Measurements from ENCODE around the gene PTPRT. TPM values are rescaled to one million over a fixed set of nuclear protein-coding genes. Genes with fewer than 3 reads are reported as not detected.

Gene PTPRT
- total and polyA plus RNA-seq, 5 donors = 0.06 to 0.40 (median 0.20) TPM

DNA sequence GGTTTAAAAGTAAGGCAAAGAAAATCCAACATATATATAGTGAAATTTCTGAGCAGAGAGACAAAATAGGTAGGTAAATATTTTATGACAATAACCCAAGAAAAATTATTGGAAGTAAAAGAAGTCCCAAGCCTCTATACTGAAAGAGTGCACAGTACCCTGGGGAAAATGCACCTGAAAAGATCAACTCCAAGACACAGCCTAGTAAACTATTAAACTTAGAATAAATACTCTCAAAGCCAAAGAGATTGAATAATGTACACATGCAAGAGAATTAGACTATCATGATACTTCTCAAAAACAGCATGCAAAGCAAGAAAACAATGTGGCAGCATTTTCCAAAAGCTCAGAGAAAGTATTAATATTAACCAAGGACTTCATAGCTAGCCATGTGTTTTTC, 894.7 kb downstream of the PTPRT start:
- Histone ChIP-seq H3K27me3 (ENCODE audit: control insufficient read depth, insufficient read depth) (no peaks in the 10 kb centered on the region), H3K4me3 (ENCODE audit: low read length) (no peak overlapping the region), H3K27ac (ENCODE audit: low read length) (no peak overlapping the region), H3K9me3 (ENCODE audit: control insufficient read depth, low read length) (no peaks in the 10 kb centered on the region), H3K4me1 (ENCODE audit: control insufficient read depth, insufficient read depth, low read length) (no peaks in the 10 kb centered on the region)
- ATAC-seq (no peak), DNase-seq (no peak)
- intact Hi-C loops (cut with DNase I) = no loop called here

DNA sequence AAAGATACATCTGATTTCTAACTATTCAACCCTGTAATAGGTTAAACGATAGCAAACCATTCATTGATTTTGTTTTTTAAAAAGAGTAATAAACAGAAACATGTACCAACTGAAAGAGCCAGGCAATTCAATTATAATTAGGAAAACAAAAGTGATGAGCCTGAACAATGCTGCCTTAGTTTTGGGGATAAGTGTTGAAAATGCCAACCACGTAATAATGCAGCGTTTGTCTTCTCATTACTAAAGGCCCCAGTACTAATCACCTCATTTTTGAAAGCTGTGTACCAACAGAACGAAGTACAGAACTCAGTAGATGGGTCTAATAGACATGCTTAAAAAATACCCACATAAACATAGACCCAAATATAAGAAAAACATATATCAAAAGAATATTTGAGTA, 907.9 kb downstream of the PTPRT start:
- Histone ChIP-seq H3K4me1 (ENCODE audit: control insufficient read depth, insufficient read depth, low read length) (no peaks in the 10 kb centered on the region), H3K27me3 (ENCODE audit: control insufficient read depth, insufficient read depth) (no peaks in the 10 kb centered on the region), H3K4me3 (ENCODE audit: low read length) (no peak overlapping the region), H3K27ac (ENCODE audit: low read length) (no peak overlapping the region), H3K9me3 (ENCODE audit: control insufficient read depth, low read length) (no peaks in the 10 kb centered on the region)
- 82% methylated on average over 4 of the region's 4 CpGs for WGBS
- DNase-seq (no peak), ATAC-seq (no peak)
- intact Hi-C loops (cut with DNase I) = no loop called here

DNA sequence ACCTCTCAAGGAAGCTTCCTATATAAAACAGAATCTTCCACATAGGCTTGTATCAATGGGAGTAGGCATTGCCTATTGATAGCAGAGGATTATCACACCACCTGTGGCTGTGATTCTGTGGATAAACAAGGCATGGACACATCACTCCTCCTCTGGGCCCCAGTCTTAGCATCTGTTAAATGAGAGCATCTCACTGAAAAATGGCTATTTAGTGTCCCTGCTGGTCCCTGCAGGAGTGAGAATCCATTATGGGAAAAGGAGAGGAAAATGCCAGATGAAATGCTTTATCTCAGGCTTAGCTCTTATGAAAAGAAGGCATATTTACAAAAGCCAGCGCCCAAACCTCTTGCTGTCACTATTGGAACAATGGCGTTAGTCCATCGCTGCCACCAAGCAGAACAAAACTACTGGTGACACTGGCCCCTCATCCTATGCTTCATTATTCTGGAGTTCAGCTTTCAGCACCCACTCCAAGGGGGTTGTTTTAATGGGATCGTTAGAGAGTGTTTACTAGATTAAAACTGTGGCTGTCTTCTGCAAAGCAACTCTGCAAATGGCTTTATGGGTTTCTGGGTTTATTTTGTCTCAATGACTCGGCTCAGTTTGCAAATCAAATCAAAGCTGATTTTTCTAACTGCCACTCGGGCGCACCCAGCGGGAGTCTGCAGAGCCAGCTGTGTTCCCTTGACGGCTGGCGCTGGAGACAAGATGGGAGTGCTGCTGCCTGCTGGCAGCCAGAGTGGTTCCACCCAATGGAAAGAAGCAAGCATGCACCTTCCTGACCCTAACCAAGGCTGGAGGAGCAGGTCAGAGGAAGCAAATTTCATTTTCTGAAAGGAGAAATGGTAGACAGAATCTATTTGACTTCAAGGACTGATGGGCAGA, 912.7 kb downstream of the PTPRT start:
- no peaks in the 10 kb centered on the region for H3K9me3 ChIP-seq (ENCODE audit: control insufficient read depth, low read length)
- H3K27me3 ChIP-seq (ENCODE audit: control insufficient read depth, insufficient read depth) = no peaks in the 10 kb centered on the region
- WGBS = 61% methylated on average over 10 of the region's 10 CpGs
- intact Hi-C loops (cut with DNase I) = no loop called here
- ATAC-seq (no peak), DNase-seq (no peak)
- no peak overlapping the region for H3K27ac ChIP-seq (ENCODE audit: low read length)
- H3K4me1 ChIP-seq (ENCODE audit: control insufficient read depth, insufficient read depth, low read length) = no peaks in the 10 kb centered on the region
- no peak overlapping the region for H3K4me3 ChIP-seq (ENCODE audit: low read length)

- ATAC-seq (no peak), DNase-seq (no peak)
- intact Hi-C loops (cut with DNase I) = no loop called here
- no peaks in the 10 kb centered on the region for H3K27me3 ChIP-seq (ENCODE audit: control insufficient read depth, insufficient read depth)
- 62% methylated on average over 2 of the region's 2 CpGs for WGBS
- H3K4me1 ChIP-seq (ENCODE audit: control insufficient read depth, insufficient read depth, low read length) = no peaks in the 10 kb centered on the region
- no peak overlapping the region for H3K4me3 ChIP-seq (ENCODE audit: low read length)
- no peak overlapping the region for H3K27ac ChIP-seq (ENCODE audit: low read length)
- H3K9me3 ChIP-seq (ENCODE audit: control insufficient read depth, low read length) = no peaks in the 10 kb centered on the region
Measured at GRCh38 chr20:42274986-42275385, 914.7 kb downstream of the PTPRT start.

- H3K27me3 ChIP-seq (ENCODE audit: control insufficient read depth, insufficient read depth) = no peaks in the 10 kb centered on the region
- DNase-seq = no peak
- H3K4me3 ChIP-seq (ENCODE audit: low read length) = no peak overlapping the region
- no peak overlapping the region for H3K27ac ChIP-seq (ENCODE audit: low read length)
- no peaks in the 10 kb centered on the region for H3K9me3 ChIP-seq (ENCODE audit: control insufficient read depth, low read length)
- H3K4me1 ChIP-seq (ENCODE audit: control insufficient read depth, insufficient read depth, low read length) = no peaks in the 10 kb centered on the region
- no peak for ATAC-seq
- WGBS = 92% methylated on average over 6 of the region's 6 CpGs
- intact Hi-C loops (cut with DNase I) = no loop called here
Measured at GRCh38 chr20:42272516-42272915, 917.2 kb downstream of the PTPRT start.

GRCh38 chr20:42270539-42270938, 919.2 kb downstream of the PTPRT start:
- intact Hi-C loops (cut with DNase I) = no loop called here

GRCh38 chr20:42267793-42268384, 921.8 kb downstream of the PTPRT start:
- intact Hi-C loops (cut with DNase I) = no loop called here
- WGBS = 77% methylated on average over 4 of the region's 4 CpGs
- no peak for DNase-seq
- Histone ChIP-seq H3K27me3 (ENCODE audit: control insufficient read depth, insufficient read depth) (no peaks in the 10 kb centered on the region), H3K27ac (ENCODE audit: low read length) (no peak overlapping the region), H3K4me3 (ENCODE audit: low read length) (no peak overlapping the region), H3K4me1 (ENCODE audit: control insufficient read depth, insufficient read depth, low read length) (no peaks in the 10 kb centered on the region), H3K9me3 (ENCODE audit: control insufficient read depth, low read length) (no peaks in the 10 kb centered on the region)
- no peak for ATAC-seq

More at GRCh38 chr20:42270539-42270938, 919.2 kb downstream of the PTPRT start:
- H3K9me3 ChIP-seq (ENCODE audit: control insufficient read depth, low read length) = no peaks in the 10 kb centered on the region
- ATAC-seq (no peak), DNase-seq (no peak)
- 67% methylated on average over 2 of the region's 2 CpGs for WGBS
- no peaks in the 10 kb centered on the region for H3K4me1 ChIP-seq (ENCODE audit: control insufficient read depth, insufficient read depth, low read length)
- no peak overlapping the region for H3K27ac ChIP-seq (ENCODE audit: low read length)
- no peaks in the 10 kb centered on the region for H3K27me3 ChIP-seq (ENCODE audit: control insufficient read depth, insufficient read depth)
- H3K4me3 ChIP-seq (ENCODE audit: low read length) = no peak overlapping the region

GRCh38 chr20:42261766-42262270, 927.9 kb downstream of the PTPRT start:
- DNase-seq (no peak), ATAC-seq (no peak)
- intact Hi-C loops (cut with DNase I) = no loop called here
- Histone ChIP-seq H3K9me3 (ENCODE audit: control insufficient read depth, low read length) (no peaks in the 10 kb centered on the region), H3K27me3 (ENCODE audit: control insufficient read depth, insufficient read depth) (no peaks in the 10 kb centered on the region), H3K4me1 (ENCODE audit: control insufficient read depth, insufficient read depth, low read length) (no peaks in the 10 kb centered on the region), H3K27ac (ENCODE audit: low read length) (no peak overlapping the region), H3K4me3 (ENCODE audit: low read length) (no peak overlapping the region)
- WGBS = 86% methylated on average over 6 of the region's 6 CpGs

GRCh38 chr20:42260184-42260583, 929.5 kb downstream of the PTPRT start:
- no peaks in the 10 kb centered on the region for H3K27me3 ChIP-seq (ENCODE audit: control insufficient read depth, insufficient read depth)
- intact Hi-C loops (cut with DNase I) = no loop called here
- WGBS = 77% methylated on average over 4 of the region's 4 CpGs
- DNase-seq (no peak), ATAC-seq (no peak)
- H3K27ac ChIP-seq (ENCODE audit: low read length) = no peak overlapping the region
- H3K4me1 ChIP-seq (ENCODE audit: control insufficient read depth, insufficient read depth, low read length) = no peaks in the 10 kb centered on the region
- H3K4me3 ChIP-seq (ENCODE audit: low read length) = no peak overlapping the region
- no peaks in the 10 kb centered on the region for H3K9me3 ChIP-seq (ENCODE audit: control insufficient read depth, low read length)

- Histone ChIP-seq H3K27ac (ENCODE audit: low read length) (no peak overlapping the region), H3K4me3 (ENCODE audit: low read length) (no peak overlapping the region), H3K27me3 (ENCODE audit: control insufficient read depth, insufficient read depth) (no peaks in the 10 kb centered on the region), H3K4me1 (ENCODE audit: control insufficient read depth, insufficient read depth, low read length) (no peaks in the 10 kb centered on the region), H3K9me3 (ENCODE audit: control insufficient read depth, low read length) (no peaks in the 10 kb centered on the region)
- intact Hi-C loops (cut with DNase I) = no loop called here
- WGBS = 87% methylated on average over 4 of the region's 4 CpGs
- ATAC-seq (no peak), DNase-seq (no peak)
Measured at GRCh38 chr20:42259389-42259788, 930.3 kb downstream of the PTPRT start.

DNA sequence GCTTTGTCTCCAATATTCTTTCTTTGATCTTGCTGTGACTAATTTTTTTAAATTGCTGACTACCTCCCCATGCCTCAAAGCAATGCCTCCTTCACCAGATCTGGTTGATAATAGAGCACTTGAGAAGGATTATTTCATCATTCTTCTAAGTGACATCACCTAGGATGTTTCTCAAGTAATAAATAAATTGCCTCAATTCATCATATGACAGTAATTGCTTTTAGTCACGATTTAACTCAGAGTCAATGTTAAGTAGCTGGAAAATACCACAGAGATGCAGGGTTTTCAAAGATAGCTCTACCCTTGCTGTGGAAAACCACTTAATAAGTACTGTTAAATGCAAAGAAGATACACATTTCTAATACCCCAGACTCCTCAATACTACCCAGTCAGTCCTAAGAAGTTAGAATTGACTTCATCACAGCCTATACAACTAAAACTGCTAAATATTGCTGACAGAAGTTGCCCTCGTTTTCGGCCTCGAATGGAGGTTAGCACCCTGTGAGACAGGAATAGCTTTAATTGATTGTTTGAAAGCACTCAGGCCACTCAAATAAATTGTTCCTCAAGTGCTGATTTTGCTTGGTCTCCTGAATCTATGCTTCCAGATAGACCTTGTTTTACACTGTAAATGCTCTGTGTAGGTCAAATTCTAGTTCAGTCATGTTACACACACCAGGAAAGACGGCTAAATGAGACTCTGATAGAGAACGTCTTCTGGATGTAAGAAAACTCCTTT, 931.0 kb downstream of the PTPRT start:
- Histone ChIP-seq H3K4me3 (ENCODE audit: low read length) (no peak overlapping the region), H3K27me3 (ENCODE audit: control insufficient read depth, insufficient read depth) (no peaks in the 10 kb centered on the region), H3K9me3 (ENCODE audit: control insufficient read depth, low read length) (no peaks in the 10 kb centered on the region), H3K4me1 (ENCODE audit: control insufficient read depth, insufficient read depth, low read length) (no peaks in the 10 kb centered on the region), H3K27ac (ENCODE audit: low read length) (no peak overlapping the region)
- no peak for DNase-seq
- intact Hi-C loops (cut with DNase I) = no loop called here
- WGBS = 85% methylated on average over 6 of the region's 6 CpGs
- ATAC-seq = no peak
